ENCODE results near the gene GNAS. TPM values are rescaled to one million over a fixed set of nuclear protein-coding genes. Genes with fewer than 3 reads are reported as not detected.

GNAS gene
- total and polyA plus RNA-seq, 12 donors, result 614 to 6,333 (median 1,418) TPM

DNA sequence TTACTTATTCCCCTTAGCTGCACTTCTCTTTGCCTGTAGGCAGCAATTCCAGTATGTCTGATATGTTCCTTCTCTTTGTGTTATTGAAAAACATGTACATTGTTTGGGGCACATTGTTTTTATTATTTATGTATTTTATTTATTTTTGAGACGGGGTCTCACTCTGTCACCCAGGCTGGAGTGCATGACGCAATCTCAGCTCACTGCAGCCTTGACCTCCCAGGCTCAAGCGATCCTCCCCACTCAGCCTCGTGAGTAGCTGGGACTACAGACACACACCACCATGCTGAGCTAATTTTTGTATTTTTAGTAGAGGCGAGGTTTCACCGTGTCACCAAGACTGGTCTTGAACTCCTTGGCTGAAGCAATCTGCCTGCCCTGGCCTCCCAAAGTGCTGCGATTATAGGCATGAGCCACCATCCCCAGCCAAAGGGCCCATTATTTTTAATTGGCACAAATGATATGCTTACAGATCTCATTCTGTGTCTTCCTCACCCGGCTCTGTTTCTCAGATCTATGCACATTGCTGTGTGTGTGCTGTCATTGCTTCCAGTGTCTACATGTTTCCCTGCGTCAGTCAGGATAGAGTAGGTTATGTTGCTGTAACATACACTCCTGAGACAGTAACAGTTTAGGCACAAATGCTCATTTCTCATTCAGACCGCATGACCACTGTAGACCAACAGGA, 74.4 kb downstream of the GNAS start:
- 82 to 94% (median 88%) methylated on average over 8 to 10 of the region's 10 CpGs for WGBS, 4 donors
- DNase-seq, result no peak
- Histone ChIP-seq H3K36me3 (replicated peaks in 1 of 2) (no peaks in the 10 kb centered on the region), H3K9me3 (replicated peaks in 1 of 3) (no peaks in the 10 kb centered on the region), H3K4me3 (no peak overlapping the region), H3K27ac (no peak overlapping the region), H3K4me1 (replicated peaks in 1 of 2) (no peaks in the 10 kb centered on the region), H3K27me3 (no peaks in the 10 kb centered on the region)
- intact Hi-C loops (cut with DNase I), result no loop called here
- no peak for TF ChIP-seq POLR2A (IDR thresholded peaks at IDR 0.05)
- TF ChIP-seq, protein P1, sequence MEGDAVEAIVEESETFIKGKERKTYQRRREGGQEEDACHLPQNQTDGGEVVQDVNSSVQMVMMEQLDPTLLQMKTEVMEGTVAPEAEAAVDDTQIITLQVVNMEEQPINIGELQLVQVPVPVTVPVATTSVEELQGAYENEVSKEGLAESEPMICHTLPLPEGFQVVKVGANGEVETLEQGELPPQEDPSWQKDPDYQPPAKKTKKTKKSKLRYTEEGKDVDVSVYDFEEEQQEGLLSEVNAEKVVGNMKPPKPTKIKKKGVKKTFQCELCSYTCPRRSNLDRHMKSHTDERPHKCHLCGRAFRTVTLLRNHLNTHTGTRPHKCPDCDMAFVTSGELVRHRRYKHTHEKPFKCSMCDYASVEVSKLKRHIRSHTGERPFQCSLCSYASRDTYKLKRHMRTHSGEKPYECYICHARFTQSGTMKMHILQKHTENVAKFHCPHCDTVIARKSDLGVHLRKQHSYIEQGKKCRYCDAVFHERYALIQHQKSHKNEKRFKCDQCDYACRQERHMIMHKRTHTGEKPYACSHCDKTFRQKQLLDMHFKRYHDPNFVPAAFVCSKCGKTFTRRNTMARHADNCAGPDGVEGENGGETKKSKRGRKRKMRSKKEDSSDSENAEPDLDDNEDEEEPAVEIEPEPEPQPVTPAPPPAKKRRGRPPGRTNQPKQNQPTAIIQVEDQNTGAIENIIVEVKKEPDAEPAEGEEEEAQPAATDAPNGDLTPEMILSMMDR (IDR thresholded peaks at IDR 0.05), result no peak

- Histone ChIP-seq H3K36me3 (replicated peaks in 1 of 2) (no peaks in the 10 kb centered on the region), H3K27me3 (no peaks in the 10 kb centered on the region), H3K4me1 (replicated peaks in 1 of 2) (no peaks in the 10 kb centered on the region), H3K4me3 (no peak overlapping the region), H3K27ac (no peak overlapping the region), H3K9me3 (replicated peaks in 1 of 3) (no peaks in the 10 kb centered on the region)
- WGBS, 4 donors, result 90 to 94% (median 91%) methylated on average over 7 of the region's 7 CpGs
- intact Hi-C loops (cut with DNase I), result no loop called here
- TF ChIP-seq POLR2A (IDR thresholded peaks at IDR 0.05), result no peak
- TF ChIP-seq, protein P1 (IDR thresholded peaks at IDR 0.05), result no peak
- DNase-seq, result no peak
Measured at GRCh38 chr20:58927490-58928061, 75.1 kb downstream of the GNAS start.

DNA sequence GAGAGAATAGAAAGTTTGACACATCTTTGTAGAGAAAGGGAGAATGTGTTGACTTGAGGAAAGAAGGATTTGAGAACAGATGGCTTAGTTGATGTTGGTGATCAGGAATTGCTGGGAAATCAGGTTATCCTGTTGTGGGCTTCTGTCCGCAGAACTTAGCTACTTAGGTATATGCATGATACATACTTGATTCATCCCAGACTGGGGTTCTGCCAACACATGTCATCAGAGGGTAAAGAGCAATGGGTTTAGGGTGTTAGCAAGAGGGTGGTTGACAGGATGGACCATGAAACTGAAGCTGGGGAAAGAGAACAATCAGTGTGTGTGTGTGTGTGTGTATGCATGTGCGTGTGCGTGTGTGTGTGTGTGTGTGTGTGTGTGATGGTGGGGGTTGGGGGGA, 78.0 kb downstream of the GNAS start:
- DNase-seq, result no peak
- H3K27ac ChIP-seq, result no peak overlapping the region
- intact Hi-C loops (cut with DNase I), result no loop called here
- H3K4me3 ChIP-seq, result no peak overlapping the region
- H3K36me3 ChIP-seq (replicated peaks in 1 of 2), result no peaks in the 10 kb centered on the region
- WGBS, 4 donors, result 74 to 96% (median 85%) methylated on average over 3 of the region's 3 CpGs
- H3K4me1 ChIP-seq (replicated peaks in 1 of 2), result no peaks in the 10 kb centered on the region
- no peaks in the 10 kb centered on the region for H3K9me3 ChIP-seq (replicated peaks in 1 of 3)
- TF ChIP-seq, protein P1 (IDR thresholded peaks at IDR 0.05), result no peak
- TF ChIP-seq POLR2A (IDR thresholded peaks at IDR 0.05), result no peak
- H3K27me3 ChIP-seq, result no peaks in the 10 kb centered on the region

DNA sequence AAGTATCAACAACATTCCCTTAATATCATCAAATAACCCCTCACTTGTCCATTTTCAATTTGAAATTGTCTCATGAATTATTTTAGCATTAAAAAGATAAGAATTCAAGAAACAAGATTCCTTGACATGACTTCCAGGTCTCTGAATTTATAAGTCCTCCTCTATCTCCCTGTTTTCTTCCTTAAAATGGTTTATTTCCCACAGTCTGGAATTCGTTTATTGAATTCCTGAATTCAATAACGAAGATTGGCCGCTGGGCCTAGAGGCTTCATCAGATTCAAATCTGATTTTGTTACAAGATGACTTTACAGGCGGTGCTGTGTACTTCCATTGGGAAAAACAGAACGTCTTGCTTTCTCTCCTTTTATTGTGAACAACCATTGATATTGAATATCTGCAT, 79.7 kb downstream of the GNAS start:
- Histone ChIP-seq H3K4me3 (no peak overlapping the region), H3K27me3 (no peaks in the 10 kb centered on the region), H3K9me3 (replicated peaks in 1 of 3) (no peaks in the 10 kb centered on the region), H3K27ac (no peak overlapping the region), H3K36me3 (replicated peaks in 1 of 2) (no peaks in the 10 kb centered on the region), H3K4me1 (replicated peaks in 1 of 2) (no peaks in the 10 kb centered on the region)
- WGBS, 4 donors, result 78 to 90% (median 84%) methylated on average over 5 of the region's 5 CpGs
- no peak for DNase-seq
- intact Hi-C loops (cut with DNase I), result no loop called here
- TF ChIP-seq POLR2A (IDR thresholded peaks at IDR 0.05), result no peak
- TF ChIP-seq, protein P1 (IDR thresholded peaks at IDR 0.05), result no peak
